GM18861 (cell line): ENCODE data around the gene GPX3.

Experiments used
- ATAC-seq: cut with Tn5 transposase; IDR thresholded peaks from one replicate; pipeline ENCODE4 v1.9.1; 2021; ENCODE audit not compliant: unreplicated experiment

Gene GPX3

GRCh38 chr5:151056379-151057325, 36.3 kb downstream of the GPX3 start:
- ATAC-seq: no peak

DNA sequence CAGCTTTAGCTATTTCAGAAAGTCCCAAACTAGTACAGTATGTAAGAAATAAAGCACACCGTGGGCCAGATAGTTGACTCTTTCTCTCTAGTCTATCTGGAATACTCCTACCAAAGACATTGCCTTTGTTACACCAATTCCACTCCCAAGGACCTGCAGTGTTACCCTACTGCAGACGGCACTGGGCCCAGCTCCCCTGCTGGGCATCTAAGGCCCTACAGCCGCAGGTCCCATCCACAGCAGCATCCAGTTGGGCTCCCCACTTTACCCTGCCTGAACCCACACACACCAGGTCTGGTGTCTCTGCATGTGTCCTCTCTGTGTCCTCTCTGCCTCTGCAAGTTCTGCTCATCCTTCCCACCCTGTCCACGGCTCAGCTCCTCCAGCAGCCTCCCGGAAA, 37.9 kb downstream of the GPX3 start:
- no peak for ATAC-seq

- ATAC-seq: no peak
These were observed 38.6 kb downstream of the GPX3 start for GRCh38 chr5:151058891-151059489.

GRCh38 chr5:151060742-151061141, 40.4 kb downstream of the GPX3 start:
- no peak for ATAC-seq

- no peak for ATAC-seq
These were observed 42.2 kb downstream of the GPX3 start for GRCh38 chr5:151062405-151063141.

DNA sequence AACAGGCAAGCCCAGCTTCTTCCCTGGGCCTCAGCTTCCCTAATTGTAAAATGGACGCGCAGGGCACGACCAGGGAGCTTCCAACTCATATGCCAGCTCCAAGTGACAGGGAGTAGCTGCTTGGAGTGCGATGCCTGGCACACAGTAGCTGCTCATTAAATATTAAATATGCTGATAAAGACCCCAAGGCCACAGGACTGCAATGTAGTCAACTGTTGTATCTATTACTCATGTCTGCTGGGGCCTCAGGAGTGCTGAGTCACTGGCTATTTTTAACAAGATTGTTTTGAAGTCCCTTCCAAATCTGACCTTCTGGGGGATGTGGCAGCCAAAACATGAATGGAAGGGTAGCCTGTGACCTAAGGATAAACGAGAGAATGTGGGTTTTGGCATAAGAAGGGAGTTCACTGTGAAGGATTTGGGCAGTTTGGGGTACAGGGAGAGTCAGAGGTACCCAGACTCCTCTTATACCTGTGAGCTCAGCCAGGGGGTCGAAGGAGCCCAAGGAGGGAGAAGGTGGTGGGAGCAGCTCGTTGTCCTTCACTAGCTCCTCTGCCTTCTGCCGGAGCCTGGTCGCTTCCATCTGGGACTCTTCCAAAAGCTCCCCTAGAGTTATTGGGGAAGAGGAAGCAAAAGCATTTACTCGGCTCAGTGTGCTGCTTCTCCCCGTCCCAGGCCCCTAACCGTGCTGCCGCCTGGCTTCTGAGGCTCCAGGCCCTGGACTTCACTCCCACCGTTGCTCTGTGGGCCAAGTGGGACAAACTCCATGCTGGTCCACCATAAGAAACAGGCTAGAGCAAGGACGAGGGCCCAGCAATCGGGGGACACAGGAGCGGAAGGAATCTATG, 43.0 kb downstream of the GPX3 start:
- no peak for ATAC-seq

GRCh38 chr5:151064916-151065499, 44.6 kb downstream of the GPX3 start:
- no peak for ATAC-seq

- no peak for ATAC-seq
These were observed 45.2 kb downstream of the GPX3 start for GRCh38 chr5:151065609-151066008.

DNA sequence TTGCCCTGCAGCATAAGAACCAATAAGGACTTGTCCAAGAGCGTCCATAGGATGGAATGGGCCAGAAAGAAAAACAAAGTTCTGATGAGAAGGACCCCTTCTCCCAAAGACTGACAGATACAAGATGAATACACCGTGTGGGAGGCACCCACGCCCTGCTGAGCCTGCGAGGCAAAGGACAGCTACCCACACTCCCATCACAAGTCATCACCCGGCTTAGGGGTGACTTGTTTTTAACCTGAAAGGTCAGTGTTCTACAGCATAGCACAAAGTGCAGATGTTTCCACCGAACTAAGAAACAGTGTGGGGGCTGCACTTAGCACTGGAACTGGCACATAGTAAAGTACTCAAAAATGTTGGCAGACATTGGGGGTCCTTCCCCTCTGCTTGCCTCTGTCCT, 46.5 kb downstream of the GPX3 start:
- no peak for ATAC-seq

DNA sequence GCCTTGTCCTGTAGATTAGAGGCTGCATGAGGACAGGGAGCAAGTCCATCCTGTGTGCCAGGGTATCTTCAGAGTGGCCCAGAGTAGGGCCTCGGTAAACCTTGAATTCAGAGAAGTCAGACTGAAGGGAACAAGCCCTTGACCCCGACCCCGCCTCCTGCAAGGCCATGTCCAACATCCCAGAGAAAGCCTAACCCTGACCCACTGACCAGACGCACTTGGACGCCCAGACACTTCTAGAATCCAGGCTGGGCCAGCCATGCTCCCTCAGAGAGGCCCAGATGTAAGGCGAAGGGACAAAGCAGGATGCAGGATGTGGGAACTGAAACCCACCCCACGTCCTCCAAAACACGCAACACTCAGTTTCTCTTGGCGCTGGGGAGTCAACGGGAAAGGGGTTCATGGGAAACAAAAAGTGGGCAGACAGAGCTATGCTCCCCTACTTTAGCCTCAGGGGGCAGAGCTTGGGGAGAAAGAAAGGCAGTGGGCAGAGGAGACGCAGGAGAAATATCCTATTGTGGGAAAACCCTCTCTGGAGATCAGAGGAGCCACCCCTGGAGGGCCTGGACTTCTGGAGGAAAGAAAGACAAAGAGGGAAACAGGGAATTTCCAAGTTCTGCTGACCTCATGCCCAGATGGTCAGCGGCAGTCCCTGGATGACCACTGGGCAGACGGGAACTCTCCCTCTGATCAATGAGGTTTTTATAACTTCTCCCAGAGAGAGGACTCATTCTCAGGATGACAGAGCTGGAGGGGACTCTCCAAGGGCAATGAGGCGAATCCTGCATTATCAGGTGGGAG, 47.4 kb downstream of the GPX3 start:
- no peak for ATAC-seq

DNA sequence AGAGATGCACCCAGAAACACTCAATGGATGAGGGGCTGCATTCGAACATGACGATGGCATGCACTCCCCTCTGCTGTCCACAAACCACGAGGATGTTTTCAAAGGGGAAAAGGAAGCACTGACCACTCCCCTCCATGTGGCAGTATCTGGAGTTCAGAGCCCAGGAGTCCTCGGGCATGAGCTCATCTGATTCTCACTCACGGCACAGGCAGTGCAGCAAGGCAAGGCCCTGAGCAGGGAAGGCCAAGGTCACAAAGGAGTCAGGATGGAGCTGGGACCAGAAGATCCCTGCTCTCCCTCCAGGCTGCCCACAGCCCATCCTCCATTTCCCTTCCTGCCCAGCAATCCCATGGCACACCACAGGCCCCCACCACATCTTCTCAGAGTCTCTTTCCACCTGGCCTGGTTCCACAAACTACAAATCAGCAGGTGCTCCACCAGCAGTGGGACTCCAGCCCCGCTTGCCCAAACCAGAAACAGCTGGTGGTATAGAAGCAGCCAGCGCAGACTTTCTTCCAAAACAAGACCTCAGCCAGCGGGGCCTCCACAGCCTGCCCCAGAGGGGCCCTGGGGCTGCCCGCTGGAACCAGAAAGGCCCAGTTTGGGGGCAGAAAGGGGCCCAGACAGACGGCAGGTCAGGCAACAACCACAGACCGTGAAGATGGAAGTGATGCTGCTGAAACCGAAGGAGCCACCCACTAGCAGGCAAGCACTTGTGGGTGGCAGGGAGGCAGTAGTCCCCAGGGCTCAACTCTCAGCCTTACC, 48.2 kb downstream of the GPX3 start:
- peak; percentile 49 for ATAC-seq

- no peak for ATAC-seq
These were observed 50.1 kb downstream of the GPX3 start for GRCh38 chr5:151070449-151070848.

- no peak for ATAC-seq
These were observed 50.6 kb downstream of the GPX3 start for GRCh38 chr5:151071021-151071420.

DNA sequence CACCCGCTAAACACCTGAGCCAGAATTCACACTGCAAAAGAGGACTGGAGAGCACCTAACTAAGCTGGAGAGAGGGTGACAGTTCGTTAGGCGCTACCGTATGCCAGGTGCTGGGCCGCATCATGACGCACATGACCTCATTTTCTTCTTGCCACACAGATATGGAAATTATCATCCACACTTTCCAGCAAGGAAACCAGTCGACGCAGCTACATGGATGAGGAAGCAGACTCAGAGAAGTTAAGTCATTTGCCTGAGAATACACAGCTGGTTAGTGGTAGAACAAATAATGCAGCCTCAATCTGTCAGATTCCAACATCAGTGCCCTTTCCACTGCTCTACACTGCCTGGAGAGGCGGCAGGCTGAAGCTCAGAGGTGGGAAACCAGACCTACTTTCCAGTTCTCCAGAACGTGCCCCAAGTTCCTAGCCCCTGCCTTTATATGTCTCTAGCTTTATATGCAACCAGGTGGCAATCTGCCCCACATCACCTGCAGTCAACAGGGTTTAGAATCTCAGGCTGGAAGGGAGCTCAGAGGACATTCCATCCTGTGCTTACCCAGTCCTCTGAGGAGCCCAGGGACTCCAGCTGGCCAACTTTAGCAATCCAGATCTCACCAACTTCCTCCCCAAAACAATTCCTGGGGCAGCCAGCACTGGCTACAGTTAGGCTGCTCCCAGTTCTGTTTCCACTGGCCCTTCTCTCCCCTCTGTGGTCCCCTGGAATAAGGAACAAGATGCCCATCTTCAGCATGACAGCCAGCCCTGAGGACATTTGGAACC, 51.6 kb downstream of the GPX3 start:
- ATAC-seq: no peak

- ATAC-seq: no peak
These were observed 52.2 kb downstream of the GPX3 start for GRCh38 chr5:151072630-151073025.

- ATAC-seq: no peak
These were observed 52.9 kb downstream of the GPX3 start for GRCh38 chr5:151073280-151073679.

DNA sequence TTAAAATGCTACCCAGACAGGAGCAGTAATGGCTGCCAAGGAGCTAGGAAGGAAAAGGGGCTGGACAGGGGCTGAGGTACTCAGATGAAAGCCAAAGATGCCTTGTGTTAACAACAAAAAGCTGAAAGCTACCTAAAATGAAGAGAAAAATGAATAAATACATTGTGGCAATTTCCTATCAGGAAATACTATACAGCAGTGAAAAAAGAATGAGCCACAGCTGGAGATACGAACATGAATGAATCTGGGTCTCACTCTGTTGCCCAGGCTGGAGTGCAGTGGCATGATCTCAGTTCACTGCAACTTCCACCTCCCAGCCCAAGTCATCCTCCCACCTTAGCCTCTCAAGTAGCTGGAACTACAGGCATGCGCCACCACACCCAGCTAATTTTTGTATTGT, 54.2 kb downstream of the GPX3 start:
- ATAC-seq: no peak

- ATAC-seq: no peak
These were observed 55.4 kb downstream of the GPX3 start for GRCh38 chr5:151075698-151076331.
